HG03064 (cell line): ENCODE measurements around the gene SMG7.
"Not testable (repeated sequence)": the region's sequence is repeated elsewhere in the genome, so short reads cannot be mapped to it uniquely, and the experiment has no call there.

Experiments used
- ATAC-seq: cut with Tn5 transposase; IDR thresholded peaks from one replicate; pipeline ENCODE4 v1.9.1; 2021; ENCODE audit warnings: low read depth; ENCODE audit not compliant: unreplicated experiment

Gene SMG7

GRCh38 chr1:183472488-183473216 lies at the start of gene SMG7:
TSS of gene SMG7 (plus strand) at chr1:183472499. CDS start at chr1:183472621, 122 bp downstream.
- ATAC-seq, result peak; percentile 24

- no peak for ATAC-seq
These were observed 48.8 kb upstream of the SMG7 start for GRCh38 chr1:183423541-183423940.

- no peak for ATAC-seq
These were observed 47.6 kb upstream of the SMG7 start for GRCh38 chr1:183424691-183425090.

GRCh38 chr1:183427591-183427990 lies 44.7 kb upstream of the SMG7 start:
- not testable (repeated sequence) for ATAC-seq

GRCh38 chr1:183431840-183432547 lies 40.3 kb upstream of the SMG7 start:
- no peak for ATAC-seq

- ATAC-seq, result no peak
These were observed 39.8 kb upstream of the SMG7 start for GRCh38 chr1:183432548-183432875.

GRCh38 chr1:183433703-183434102 lies 38.6 kb upstream of the SMG7 start:
- no peak for ATAC-seq

GRCh38 chr1:183435497-183435896 lies 36.8 kb upstream of the SMG7 start:
- no peak for ATAC-seq

GRCh38 chr1:183438060-183438459 lies 34.2 kb upstream of the SMG7 start:
- no peak for ATAC-seq

- no peak for ATAC-seq
These were observed 29.3 kb upstream of the SMG7 start for GRCh38 chr1:183443011-183443410.

GRCh38 chr1:183443466-183443865 lies 28.8 kb upstream of the SMG7 start:
- ATAC-seq, result no peak

GRCh38 chr1:183444243-183444642 lies 28.1 kb upstream of the SMG7 start:
- ATAC-seq, result no peak

- ATAC-seq, result no peak
These were observed 23.0 kb upstream of the SMG7 start for GRCh38 chr1:183449223-183449770.

GRCh38 chr1:183450093-183450492 lies 22.2 kb upstream of the SMG7 start:
- ATAC-seq, result no peak

- ATAC-seq, result no peak
These were observed 17.9 kb upstream of the SMG7 start for GRCh38 chr1:183454377-183454776.

GRCh38 chr1:183456826-183457225 lies 15.5 kb upstream of the SMG7 start:
- no peak for ATAC-seq

GRCh38 chr1:183457449-183457848 lies 14.8 kb upstream of the SMG7 start:
- no peak for ATAC-seq

GRCh38 chr1:183460596-183460995 lies 11.7 kb upstream of the SMG7 start:
- no peak for ATAC-seq

GRCh38 chr1:183461350-183461749 lies 10.9 kb upstream of the SMG7 start:
- ATAC-seq, result no peak

- ATAC-seq, result no peak
These were observed 8.7 kb upstream of the SMG7 start for GRCh38 chr1:183463566-183463965.

GRCh38 chr1:183466781-183467180 lies 5.5 kb upstream of the SMG7 start:
- no peak for ATAC-seq

- ATAC-seq, result no peak
These were observed 4.6 kb upstream of the SMG7 start for GRCh38 chr1:183467687-183468086.
